Keratinocyte (primary cell): ENCODE results near the gene ZBTB26.

Experiments
- CTCF ChIP-seq, 3 experiments: IDR thresholded peaks in 1 of 3; conservative IDR thresholded peaks in 1 of 3; optimal IDR thresholded peaks in 1 of 3; 2 replicates in 2 of 3; 3 replicates in 1 of 3; pipeline versions ENCODE3 to v1.5.1; 2011; ENCODE audit warnings: low read length in 3 of 3, mild to moderate bottlenecking in 3 of 3, moderate library complexity in 2 of 3, control low read depth in 1 of 3, inconsistent platforms in 1 of 3; ENCODE audit not compliant: insufficient read depth in 2 of 3; ENCODE audit errors: extremely low read depth in 1 of 3
- EZH2 ChIP-seq: IDR thresholded peaks from one replicate; pipeline ENCODE4 v1.6.1; 2012; ENCODE audit warnings: inconsistent platforms, mild to moderate bottlenecking, low read length, moderate library complexity

DNA sequence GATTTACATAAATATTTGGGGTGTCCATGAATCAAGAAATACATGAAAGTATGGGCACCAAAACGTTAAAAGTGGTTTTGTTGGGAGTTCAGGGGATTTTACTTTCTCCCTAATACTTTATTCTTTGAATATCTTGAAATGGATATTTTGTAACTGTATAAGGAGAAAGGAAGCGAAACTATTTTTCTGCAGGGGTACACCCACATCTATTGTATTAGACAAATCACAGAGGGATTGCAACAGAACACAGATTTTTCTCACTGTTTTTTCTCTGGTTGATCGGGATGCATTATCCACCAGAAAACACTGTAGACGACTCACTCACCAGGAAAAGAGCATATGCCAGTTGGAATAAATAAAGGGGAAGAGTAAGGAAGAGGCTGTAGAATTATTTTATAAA, 8.3 kb upstream of the ZBTB26 start:
- TF ChIP-seq CTCF (optimal IDR thresholded peaks at IDR 0.05 in 1 of 3, IDR thresholded peaks at IDR 0.05 in 1 of 3, conservative IDR thresholded peaks at IDR 0.05 in 1 of 3; ENCODE audit: extremely low read depth in 1 of 3, insufficient read depth in 2 of 3, low read length in 3 of 3) (no peak), EZH2 (no peak)
